Kasumi-1 (cell line): ENCODE results near the gene IRF5.
A peak's percentile ranks its signal among the peaks of the same experiment; 100 is the strongest.
"Not testable (repeated sequence)": the region's sequence is repeated elsewhere in the genome, so short reads cannot be mapped to it uniquely, and the experiment has no call there.

ENCODE experiments used
- DNase-seq, 2 experiments: peaks; one replicate each; lab custom pipeline; 2025; lab: John Stamatoyannopoulos, UW

IRF5 gene

GRCh38 chr7:128906766-128907559 lies 30.8 kb upstream of the IRF5 start:
- no peak for DNase-seq

GRCh38 chr7:128908750-128909624 lies 28.7 kb upstream of the IRF5 start:
- DNase-seq, result no peak

GRCh38 chr7:128909625-128910568 lies 27.8 kb upstream of the IRF5 start:
- no peak for DNase-seq

- DNase-seq, result no peak
Measured at GRCh38 chr7:128910569-128910945, 27.2 kb upstream of the IRF5 start, which contains the start of gene KCP. KCP (minus strand) TSS chr7:128910709; CDS start chr7:128910676, 33 bp downstream.

GRCh38 chr7:128911423-128912031 lies 26.2 kb upstream of the IRF5 start:
- peak; percentile 33 to 44 for DNase-seq

- DNase-seq, result no peak
Measured at GRCh38 chr7:128912281-128912680, 25.4 kb upstream of the IRF5 start.

GRCh38 chr7:128912709-128913495 lies 24.8 kb upstream of the IRF5 start:
- not testable (repeated sequence) for DNase-seq

- DNase-seq, result no peak
Measured at GRCh38 chr7:128913870-128914565, 23.7 kb upstream of the IRF5 start.

GRCh38 chr7:128914566-128915151 lies 23.1 kb upstream of the IRF5 start:
- no peak for DNase-seq

- DNase-seq, result no peak
Measured at GRCh38 chr7:128915271-128915819, 22.4 kb upstream of the IRF5 start.

- no peak for DNase-seq
Measured at GRCh38 chr7:128915841-128916642, 21.7 kb upstream of the IRF5 start.

- no peak for DNase-seq
Measured at GRCh38 chr7:128916643-128916915, 21.1 kb upstream of the IRF5 start.

- DNase-seq, result no peak
Measured at GRCh38 chr7:128917122-128917521, 20.6 kb upstream of the IRF5 start.

GRCh38 chr7:128918016-128918665 lies 19.6 kb upstream of the IRF5 start:
- DNase-seq, result no peak

- DNase-seq, result no peak
Measured at GRCh38 chr7:128919241-128919640, 18.5 kb upstream of the IRF5 start.

- peak in 1 of 2 experiments; percentile 19 for DNase-seq
Measured at GRCh38 chr7:128919881-128920799, 17.6 kb upstream of the IRF5 start.
